ENCODE measurements around the gene GABRR3.

Gene GABRR3

GRCh38 chr3:97988784-97989568 lies 46.1 kb downstream of the GABRR3 start:
- no peak for DNase-seq

- DNase-seq = no peak
Measured at GRCh38 chr3:97987306-97987705, 47.8 kb downstream of the GABRR3 start.

- DNase-seq = no peak
Measured at GRCh38 chr3:97983933-97984491, 51.1 kb downstream of the GABRR3 start.

GRCh38 chr3:97981886-97982285 lies 53.2 kb downstream of the GABRR3 start:
- DNase-seq = peak; percentile 60

- no peak for DNase-seq
Measured at GRCh38 chr3:97979610-97980009, 55.5 kb downstream of the GABRR3 start.

GRCh38 chr3:97975466-97975865 lies 59.6 kb downstream of the GABRR3 start:
- no peak for DNase-seq

GRCh38 chr3:97974996-97975395 lies 60.1 kb downstream of the GABRR3 start:
- DNase-seq = no peak

- no peak for DNase-seq
Measured at GRCh38 chr3:97972976-97973375, 62.1 kb downstream of the GABRR3 start.

- peak; percentile 82 for DNase-seq
Measured at GRCh38 chr3:97971679-97972567, 63.2 kb downstream of the GABRR3 start, which contains the start of gene RIOX2. Gene RIOX2, minus strand, starts transcription at chr3:97972431. Its CDS starts 4,838 bp downstream, at chr3:97967593.

GRCh38 chr3:97970956-97971620 lies 64.0 kb downstream of the GABRR3 start:
- no peak for DNase-seq

GRCh38 chr3:97970156-97970555 lies 65.0 kb downstream of the GABRR3 start:
- no peak for DNase-seq

GRCh38 chr3:97969541-97969940 lies 65.6 kb downstream of the GABRR3 start:
- no peak for DNase-seq

- no peak for DNase-seq
Measured at GRCh38 chr3:97968376-97968775, 66.7 kb downstream of the GABRR3 start.

- DNase-seq = no peak
Measured at GRCh38 chr3:97967966-97968365, 67.1 kb downstream of the GABRR3 start.

GRCh38 chr3:97960993-97961766 lies 73.9 kb downstream of the GABRR3 start:
- no peak for DNase-seq

GRCh38 chr3:97960551-97960950 lies 74.6 kb downstream of the GABRR3 start:
- DNase-seq = no peak

GRCh38 chr3:97959872-97960271 lies 75.2 kb downstream of the GABRR3 start:
- DNase-seq = no peak

GRCh38 chr3:97958796-97959195 lies 76.3 kb downstream of the GABRR3 start:
- DNase-seq = no peak

- DNase-seq = no peak
Measured at GRCh38 chr3:97958396-97958795, 76.7 kb downstream of the GABRR3 start.

- DNase-seq = no peak
Measured at GRCh38 chr3:97957617-97958311, 77.4 kb downstream of the GABRR3 start.

- DNase-seq = no peak
Measured at GRCh38 chr3:97956051-97956450, 79.1 kb downstream of the GABRR3 start.
